Spleen (tissue), 11 donors: Measurements from ENCODE around the gene RADIL. TPM values are rescaled to one million over a fixed set of nuclear protein-coding genes. Genes with fewer than 3 reads are reported as not detected.

Source experiments
- DNase-seq: peaks from one replicate; pipeline ENCODE4 v3.0.0-alpha.2; 2020
- H3K27ac ChIP-seq, 8 donors: fragments of 200-600 bp; sonication (generic) in 7 of 8; 1 replicate in 4 of 8; 2 replicates in 4 of 8; pipeline versions ENCODE4 v1.5.0 to v1.8.0; 2016 to 2021; ENCODE audit warnings: inconsistent platforms in 4 of 8, mild to moderate bottlenecking in 4 of 8, moderate library complexity in 1 of 8
- H3K27me3 ChIP-seq, 7 donors: fragments of 200-600 bp; sonication (generic) in 6 of 7; replicated peaks in 1 of 7; 1 replicate in 4 of 7; 2 replicates in 3 of 7; pipeline versions ENCODE4 v1.5.0 to v1.8.0; 2016 to 2021; ENCODE audit warnings: inconsistent platforms in 3 of 7, mild to moderate bottlenecking in 1 of 7
- H3K36me3 ChIP-seq, 6 donors: fragments of 200-600 bp; sonication (generic) in 5 of 6; 1 replicate in 4 of 6; 2 replicates in 2 of 6; pipeline versions ENCODE4 v1.5.0 to v1.8.0; 2016 to 2021; ENCODE audit warnings: inconsistent platforms in 2 of 6
- H3K4me1 ChIP-seq, 6 donors: fragments of 200-600 bp; sonication (generic) in 5 of 6; 1 replicate in 3 of 6; 2 replicates in 3 of 6; pipeline versions ENCODE4 v1.5.0 to v1.8.0; 2016 to 2021; ENCODE audit warnings: inconsistent platforms in 3 of 6
- H3K4me3 ChIP-seq, 8 donors: fragments of 200-600 bp; sonication (generic) in 7 of 8; 1 replicate in 4 of 8; 2 replicates in 4 of 8; pipeline versions ENCODE4 v1.5.0 to v1.8.0; 2016 to 2021; ENCODE audit warnings: inconsistent platforms in 4 of 8, mild to moderate bottlenecking in 4 of 8, moderate library complexity in 2 of 8
- H3K9me3 ChIP-seq, 8 donors: fragments of 200-600 bp; sonication (generic) in 7 of 8; 1 replicate in 4 of 8; 2 replicates in 4 of 8; pipeline versions ENCODE4 v1.5.0 to v1.8.0; 2016 to 2021; ENCODE audit warnings: inconsistent platforms in 4 of 8
- CTCF ChIP-seq, 11 experiments: fragments of 200-600 bp in 7 of 11; fragments of 450-650 bp in 4 of 11; sonication (generic) in 4 of 11; IDR thresholded peaks in 8 of 11; conservative IDR thresholded peaks in 3 of 11; 1 replicate in 7 of 11; 2 replicates in 4 of 11; pipeline versions ENCODE4 v1.4.0 to v1.8.0; 2016 to 2021; ENCODE audit warnings: antibody characterized with exemption in 11 of 11, inconsistent platforms in 4 of 11, mild to moderate bottlenecking in 1 of 11
- POLR2A ChIP-seq, 3 donors: fragments of 450-650 bp; IDR thresholded peaks; one replicate each; pipeline ENCODE4 v1.5.1; 2017; ENCODE audit warnings: antibody characterized with exemption in 3 of 3, mild to moderate bottlenecking in 1 of 3
- POLR2AphosphoS5 ChIP-seq, 3 donors: sonication (generic); formaldehyde crosslinking; IDR thresholded peaks; one replicate each; pipeline ENCODE4 v1.5.1; 2017; ENCODE audit warnings: antibody characterized with exemption in 3 of 3
- WGBS, 5 donors: extraction: QIAGEN DNeasy Blood & Tissue Kit in 3 of 5; methylation state at CpG; one replicate each; pipeline versions ENCODE4 v1.1.5 to v1.1.7; 2013 to 2018; 5-methylcytosine and 5-hydroxymethylcytosine counted together
- intact Hi-C: fragments of 100-400 bp; cut with DNase I; formaldehyde crosslinking; loops from one replicate; pipeline ENCODE4 v1.15.0; 2023; ENCODE audit warnings: low total_unique reads
- polyA plus RNA-seq, 3 donors: library from polyadenylated mRNA; stranded (reverse); fragments of 200-250 nt; gene quantifications; one replicate each; pipeline ENCODE4 v1.2.1, GENCODE V29; 2013
- total RNA-seq, 7 donors: library from RNA; depleted of rRNA in 3 of 7; stranded (reverse); fragments of >200 nt in 3 of 7; fragmentation: NEBNext Ultra II Directional in 4 of 7; extraction: Animal tissue kit (Norgen Biotek cat#: 25700) in 4 of 7; gene quantifications; one replicate each; pipeline versions ENCODE4 v1.1.0 to v1.2.1, GENCODE V29; 2016 to 2021
- donor health status: healthy with polysubstance abuse.
- donor health status: DM: no; HTN: no; CAD: no; lungs with moderate emphysema.
- donor health status: DM: no; HTN: no; CAD: no.
- donor health status: Bipolar disorder and iron deficiency.
- donor health status: healthy.
- donor health status: DM: no; HTN: no; CAD: no.
- donor health status: DM: yes; HTN: yes; CAD: no.

The RADIL gene
- total and polyA plus RNA-seq, 10 donors, result 0.24 to 2.8 (median 1.5) TPM

GRCh38 chr7:4765776-4766490 lies 117.6 kb downstream of the RADIL start:
- peaks cover 8 to 83% (median 44%) of the 10 kb centered on the region in 6 donors for H3K36me3 ChIP-seq
- H3K9me3 ChIP-seq, result no peaks in the 10 kb centered on the region
- intact Hi-C loops, result no loop called here
- WGBS, 5 donors, result 89 to 94% (median 91%) methylated on average over 23 of the region's 23 CpGs
- no peak for DNase-seq
- peaks cover 0 to 10% (median 0%) of the 10 kb centered on the region in 6 donors for H3K4me1 ChIP-seq
- TF ChIP-seq POLR2A (IDR thresholded peaks at IDR 0.05) (no peak), POLR2AphosphoS5 (IDR thresholded peaks at IDR 0.05) (peak in 1 of 3 donors; percentile 15)
- no peaks in the 10 kb centered on the region for H3K27me3 ChIP-seq
- no peak overlapping the region for H3K4me3 ChIP-seq
- H3K27ac ChIP-seq, result no peak overlapping the region

GRCh38 chr7:4764402-4765007 lies 119.0 kb downstream of the RADIL start:
- Histone ChIP-seq H3K36me3 (peaks cover 10 to 96% (median 58%) of the 10 kb centered on the region in 6 donors), H3K27me3 (no peaks in the 10 kb centered on the region), H3K9me3 (no peaks in the 10 kb centered on the region), H3K4me1 (peaks cover 0 to 2% (median 0%) of the 10 kb centered on the region in 6 donors), H3K27ac (no peak overlapping the region), H3K4me3 (no peak overlapping the region)
- TF ChIP-seq CTCF (IDR thresholded peaks at IDR 0.05 in 8 of 11, conservative IDR thresholded peaks at IDR 0.05 in 3 of 11) (no peak), POLR2A (IDR thresholded peaks at IDR 0.05) (no peak), POLR2AphosphoS5 (IDR thresholded peaks at IDR 0.05) (peak in 1 of 3 donors; percentile 10)
- intact Hi-C loops, result no loop called here
- peak; percentile 71 for DNase-seq
- 80 to 89% (median 83%) methylated on average over 28 to 35 of the region's 35 CpGs for WGBS, 5 donors

- H3K9me3 ChIP-seq, result no peaks in the 10 kb centered on the region
- no peak for DNase-seq
- no peak overlapping the region for H3K27ac ChIP-seq
- intact Hi-C loops, result no loop called here
- H3K27me3 ChIP-seq, result no peaks in the 10 kb centered on the region
- no peaks in the 10 kb centered on the region for H3K4me1 ChIP-seq
- H3K36me3 ChIP-seq, result peaks cover 10 to 97% (median 65%) of the 10 kb centered on the region in 6 donors
- WGBS, 5 donors, result 95 to 98% (median 96%) methylated on average over 21 of the region's 21 CpGs
- TF ChIP-seq POLR2AphosphoS5 (IDR thresholded peaks at IDR 0.05), result peak in 1 of 3 donors; percentile 12
- no peak for TF ChIP-seq POLR2A (IDR thresholded peaks at IDR 0.05)
- H3K4me3 ChIP-seq, result no peak overlapping the region
Measured at GRCh38 chr7:4763794-4764185, 119.7 kb downstream of the RADIL start.

- no peaks in the 10 kb centered on the region for H3K9me3 ChIP-seq
- no peaks in the 10 kb centered on the region for H3K27me3 ChIP-seq
- peaks cover 10 to 97% (median 70%) of the 10 kb centered on the region in 6 donors for H3K36me3 ChIP-seq
- 95 to 98% (median 97%) methylated on average over 29 to 32 of the region's 32 CpGs for WGBS, 5 donors
- H3K27ac ChIP-seq, result no peak overlapping the region
- no peak for DNase-seq
- intact Hi-C loops, result no loop called here
- H3K4me3 ChIP-seq, result no peak overlapping the region
- TF ChIP-seq POLR2A (IDR thresholded peaks at IDR 0.05) (no peak), POLR2AphosphoS5 (IDR thresholded peaks at IDR 0.05) (peak in 1 of 3 donors; percentile 39)
- H3K4me1 ChIP-seq, result no peaks in the 10 kb centered on the region
Measured at GRCh38 chr7:4763091-4763793, 120.3 kb downstream of the RADIL start.

- WGBS, 5 donors, result 93 to 97% (median 95%) methylated on average over 36 to 54 of the region's 54 CpGs
- Histone ChIP-seq H3K27ac (no peak overlapping the region), H3K36me3 (peaks cover 10 to 100% (median 76%) of the 10 kb centered on the region in 6 donors), H3K4me1 (no peaks in the 10 kb centered on the region), H3K4me3 (no peak overlapping the region), H3K9me3 (no peaks in the 10 kb centered on the region), H3K27me3 (no peaks in the 10 kb centered on the region)
- TF ChIP-seq POLR2AphosphoS5 (IDR thresholded peaks at IDR 0.05), result peak in 1 of 3 donors; percentile 39
- no peak for TF ChIP-seq POLR2A (IDR thresholded peaks at IDR 0.05)
- DNase-seq, result peak; percentile 74
- intact Hi-C loops, result no loop called here
Measured at GRCh38 chr7:4762121-4763055, 121.1 kb downstream of the RADIL start.
